GM19372 (cell line): ENCODE measurements around the gene CD93.

Source experiments
- ATAC-seq: cut with Tn5 transposase; IDR thresholded peaks from one replicate; pipeline ENCODE4 v1.9.1; 2021; ENCODE audit warnings: mild to moderate bottlenecking, low read depth, moderate library complexity; ENCODE audit not compliant: unreplicated experiment

Gene CD93

GRCh38 chr20:23120936-23121750 is 35.0 kb upstream of the CD93 start:
- no peak for ATAC-seq

- no peak for ATAC-seq
These were observed 34.1 kb upstream of the CD93 start for GRCh38 chr20:23120261-23120660.

- no peak for ATAC-seq
These were observed 33.5 kb upstream of the CD93 start for GRCh38 chr20:23119456-23120216.

- no peak for ATAC-seq
These were observed 32.6 kb upstream of the CD93 start for GRCh38 chr20:23118766-23119165.

- ATAC-seq: no peak
These were observed 32.0 kb upstream of the CD93 start for GRCh38 chr20:23118144-23118543.

GRCh38 chr20:23117738-23118137 is 31.6 kb upstream of the CD93 start:
- ATAC-seq: no peak

GRCh38 chr20:23116311-23117089 is 30.4 kb upstream of the CD93 start:
- ATAC-seq: no peak

GRCh38 chr20:23115822-23116221 is 29.7 kb upstream of the CD93 start:
- no peak for ATAC-seq

GRCh38 chr20:23114448-23115082 is 28.4 kb upstream of the CD93 start:
- ATAC-seq: no peak

- ATAC-seq: no peak
These were observed 27.9 kb upstream of the CD93 start for GRCh38 chr20:23114018-23114417.

GRCh38 chr20:23112595-23112994 is 26.5 kb upstream of the CD93 start:
- no peak for ATAC-seq

GRCh38 chr20:23111944-23112342 is 25.8 kb upstream of the CD93 start:
- no peak for ATAC-seq

GRCh38 chr20:23111307-23111943 is 25.3 kb upstream of the CD93 start:
- ATAC-seq: no peak

GRCh38 chr20:23108871-23109270 is 22.7 kb upstream of the CD93 start:
- no peak for ATAC-seq

- no peak for ATAC-seq
These were observed 21.3 kb upstream of the CD93 start for GRCh38 chr20:23107466-23107865.

GRCh38 chr20:23106271-23106851 is 20.2 kb upstream of the CD93 start:
- ATAC-seq: no peak

GRCh38 chr20:23105193-23105592 is 19.1 kb upstream of the CD93 start:
- ATAC-seq: no peak

GRCh38 chr20:23103284-23104018 is 17.3 kb upstream of the CD93 start:
- ATAC-seq: no peak
